Uterus (tissue), 4 donors: Measurements from ENCODE around the gene CNNM2. TPM values are rescaled to one million over a fixed set of nuclear protein-coding genes. Genes with fewer than 3 reads are reported as not detected.

Source experiments
- DNase-seq, 2 donors: peaks; one replicate each; pipeline ENCODE4 v3.0.0-alpha.2; 2019 to 2020
- H3K27ac ChIP-seq, 2 donors: fragments of 200-600 bp; sonication (generic); 1 replicate in 1 of 2; 2 replicates in 1 of 2; pipeline ENCODE4 v1.5.1; 2016 to 2018
- H3K27me3 ChIP-seq, 2 donors: fragments of 200-600 bp; sonication (generic); one replicate each; pipeline ENCODE4 v1.5.1; 2018 to 2019; ENCODE audit warnings: control low read depth in 1 of 2
- H3K36me3 ChIP-seq, 2 donors: fragments of 200-600 bp; sonication (generic); one replicate each; pipeline ENCODE4 v1.5.1; 2019; ENCODE audit warnings: control low read depth in 1 of 2
- H3K4me1 ChIP-seq, 2 donors: fragments of 200-600 bp; sonication (generic); one replicate each; pipeline ENCODE4 v1.5.1; 2018 to 2019; ENCODE audit warnings: control low read depth in 1 of 2
- H3K4me3 ChIP-seq, 2 donors: fragments of 200-600 bp; sonication (generic); 1 replicate in 1 of 2; 2 replicates in 1 of 2; pipeline ENCODE4 v1.5.1; 2018 to 2019; ENCODE audit warnings: mild to moderate bottlenecking in 1 of 2
- H3K9me3 ChIP-seq, 2 donors: fragments of 200-600 bp; sonication (generic); one replicate each; pipeline ENCODE4 v1.5.1; 2019; ENCODE audit warnings: control low read depth in 1 of 2
- POLR2A ChIP-seq, 2 donors: fragments of 450-650 bp; IDR thresholded peaks; one replicate each; pipeline ENCODE4 v1.6.1; 2016; ENCODE audit warnings: antibody characterized with exemption in 2 of 2, mild to moderate bottlenecking in 1 of 2, moderate library complexity in 1 of 2
- intact Hi-C: fragments of 100-400 bp; cut with DNase I; formaldehyde crosslinking; loops from one replicate; pipeline ENCODE4 v1.15.1; 2023; ENCODE audit warnings: low total_unique reads
- total RNA-seq, 4 donors: library from RNA; depleted of rRNA in 3 of 4; stranded (reverse); fragments of >200 nt in 3 of 4; gene quantifications; one replicate each; pipeline versions ENCODE4 v1.1.0 to v1.2.4, GENCODE V29; 2014 to 2023
- TF ChIP-seq, protein P1 (sequence below), 4 experiments: fragments of 200-600 bp in 2 of 4; fragments of 450-650 bp in 2 of 4; sonication (generic) in 2 of 4; IDR thresholded peaks; one replicate each; pipeline ENCODE4 v1.5.1; 2016 to 2019; ENCODE audit warnings: antibody characterized with exemption in 4 of 4, mild to moderate bottlenecking in 2 of 4, moderate library complexity in 1 of 4
- donor health status: DM: yes; HTN: yes; CAD: no.

Gene CNNM2
- total RNA-seq, 4 donors from 2014 or later = 5.1 to 11.0 (median 7.4) TPM

GRCh38 chr10:103021150-103021899, 103.2 kb downstream of the CNNM2 start:
- H3K9me3 ChIP-seq = no peaks in the 10 kb centered on the region
- no peaks in the 10 kb centered on the region for H3K4me1 ChIP-seq
- no peaks in the 10 kb centered on the region for H3K36me3 ChIP-seq
- no peak overlapping the region for H3K27ac ChIP-seq
- DNase-seq = no peak
- TF ChIP-seq, protein P1, sequence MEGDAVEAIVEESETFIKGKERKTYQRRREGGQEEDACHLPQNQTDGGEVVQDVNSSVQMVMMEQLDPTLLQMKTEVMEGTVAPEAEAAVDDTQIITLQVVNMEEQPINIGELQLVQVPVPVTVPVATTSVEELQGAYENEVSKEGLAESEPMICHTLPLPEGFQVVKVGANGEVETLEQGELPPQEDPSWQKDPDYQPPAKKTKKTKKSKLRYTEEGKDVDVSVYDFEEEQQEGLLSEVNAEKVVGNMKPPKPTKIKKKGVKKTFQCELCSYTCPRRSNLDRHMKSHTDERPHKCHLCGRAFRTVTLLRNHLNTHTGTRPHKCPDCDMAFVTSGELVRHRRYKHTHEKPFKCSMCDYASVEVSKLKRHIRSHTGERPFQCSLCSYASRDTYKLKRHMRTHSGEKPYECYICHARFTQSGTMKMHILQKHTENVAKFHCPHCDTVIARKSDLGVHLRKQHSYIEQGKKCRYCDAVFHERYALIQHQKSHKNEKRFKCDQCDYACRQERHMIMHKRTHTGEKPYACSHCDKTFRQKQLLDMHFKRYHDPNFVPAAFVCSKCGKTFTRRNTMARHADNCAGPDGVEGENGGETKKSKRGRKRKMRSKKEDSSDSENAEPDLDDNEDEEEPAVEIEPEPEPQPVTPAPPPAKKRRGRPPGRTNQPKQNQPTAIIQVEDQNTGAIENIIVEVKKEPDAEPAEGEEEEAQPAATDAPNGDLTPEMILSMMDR (IDR thresholded peaks at IDR 0.05) = no peak
- no peak for TF ChIP-seq POLR2A (IDR thresholded peaks at IDR 0.05)
- H3K27me3 ChIP-seq = no peaks in the 10 kb centered on the region
- intact Hi-C loops = no loop called here
- no peak overlapping the region for H3K4me3 ChIP-seq

- Histone ChIP-seq H3K9me3 (no peaks in the 10 kb centered on the region), H3K4me1 (no peaks in the 10 kb centered on the region), H3K36me3 (no peaks in the 10 kb centered on the region), H3K27me3 (no peaks in the 10 kb centered on the region), H3K27ac (no peak overlapping the region), H3K4me3 (no peak overlapping the region)
- DNase-seq = no peak
- intact Hi-C loops = no loop called here
- no peak for TF ChIP-seq POLR2A (IDR thresholded peaks at IDR 0.05)
- TF ChIP-seq, protein P1 (IDR thresholded peaks at IDR 0.05) = no peak
Observed at GRCh38 chr10:103021900-103022293, 103.8 kb downstream of the CNNM2 start.

DNA sequence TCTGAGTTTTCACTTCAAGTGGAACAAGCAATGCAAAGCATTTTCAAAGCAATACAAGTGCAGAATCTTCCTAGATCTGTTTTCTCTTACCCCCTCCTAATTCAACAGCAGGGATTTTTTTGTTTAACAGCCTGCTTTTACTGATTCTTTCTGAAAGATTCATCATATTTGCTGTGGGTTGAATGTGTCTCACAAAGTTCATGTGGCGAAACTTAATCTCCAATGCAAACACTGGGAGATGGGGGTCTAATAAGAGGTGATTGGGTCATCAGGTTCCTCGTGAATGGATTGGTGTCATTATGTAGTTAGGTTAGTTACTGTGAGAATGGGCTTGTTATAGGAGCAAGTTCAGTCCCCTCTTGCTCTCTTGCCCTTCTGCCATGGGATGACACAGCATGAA, 107.6 kb downstream of the CNNM2 start:
- Histone ChIP-seq H3K27ac (no peak overlapping the region), H3K4me1 (no peaks in the 10 kb centered on the region), H3K9me3 (no peaks in the 10 kb centered on the region), H3K36me3 (no peaks in the 10 kb centered on the region), H3K27me3 (no peaks in the 10 kb centered on the region), H3K4me3 (no peak overlapping the region)
- TF ChIP-seq, protein P1 (IDR thresholded peaks at IDR 0.05) = no peak
- no peak for TF ChIP-seq POLR2A (IDR thresholded peaks at IDR 0.05)
- DNase-seq = no peak
- intact Hi-C loops = no loop called here

- no peak for DNase-seq
- Histone ChIP-seq H3K4me3 (no peak overlapping the region), H3K36me3 (no peaks in the 10 kb centered on the region), H3K9me3 (no peaks in the 10 kb centered on the region), H3K27ac (no peak overlapping the region), H3K4me1 (no peaks in the 10 kb centered on the region), H3K27me3 (no peaks in the 10 kb centered on the region)
- intact Hi-C loops = no loop called here
- TF ChIP-seq, protein P1 (IDR thresholded peaks at IDR 0.05) = no peak
- no peak for TF ChIP-seq POLR2A (IDR thresholded peaks at IDR 0.05)
Observed at GRCh38 chr10:103038570-103038969, 120.5 kb downstream of the CNNM2 start.

DNA sequence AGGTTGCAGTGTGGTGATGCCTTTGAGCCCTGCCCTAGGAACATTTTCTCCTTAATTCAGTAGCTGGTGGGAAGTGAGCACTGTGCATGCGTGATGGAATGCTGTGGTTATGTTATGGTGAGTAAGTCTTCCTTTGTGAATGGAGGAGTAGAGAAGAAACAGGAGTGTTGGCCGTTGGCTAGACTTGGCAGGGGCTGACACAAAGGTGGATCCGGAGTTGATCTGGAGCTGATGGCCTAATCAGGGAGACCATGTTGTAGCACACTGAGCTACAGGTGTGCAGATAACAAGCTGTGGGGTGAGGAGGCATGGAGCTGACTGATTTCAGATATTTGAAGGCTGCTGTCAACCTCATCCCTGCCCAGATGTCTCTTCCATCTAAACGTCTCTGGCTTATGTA, 122.3 kb downstream of the CNNM2 start:
- Histone ChIP-seq H3K4me3 (no peak overlapping the region), H3K9me3 (no peaks in the 10 kb centered on the region), H3K27me3 (no peaks in the 10 kb centered on the region), H3K27ac (no peak overlapping the region), H3K36me3 (no peaks in the 10 kb centered on the region), H3K4me1 (no peaks in the 10 kb centered on the region)
- DNase-seq = no peak
- TF ChIP-seq, protein P1 (IDR thresholded peaks at IDR 0.05) = no peak
- TF ChIP-seq POLR2A (IDR thresholded peaks at IDR 0.05) = no peak
- intact Hi-C loops = no loop called here
